ENCODE data around the gene S100A3. TPM values are rescaled to one million over a fixed set of nuclear protein-coding genes. Genes with fewer than 3 reads are reported as not detected.

S100A3 gene
- polyA plus RNA-seq, 1 of the 3 experiments (the other 2 are of a cell fraction), result 11.8 TPM

GRCh38 chr1:153525088-153525728 lies 23.9 kb downstream of the S100A3 start:
- Histone ChIP-seq H3K27ac (ENCODE audit: low read depth in 2 of 2, low read length in 1 of 2) (no peak overlapping the region), H2AFZ (ENCODE audit: low read depth) (no peak overlapping the region)

More at GRCh38 chr1:153525088-153525728, 23.9 kb downstream of the S100A3 start:
- Histone ChIP-seq H3K4me1 (ENCODE audit: control insufficient read depth in 1 of 2, insufficient read depth in 2 of 2, low read depth in 1 of 2, low read length in 1 of 2) (peaks cover 7 to 26% of the 10 kb centered on the region in 2 experiments; a peak in 3 of 4 replicates), H3K4me3 (ENCODE audit: low read depth in 2 of 2, low read length in 1 of 2) (no peak overlapping the region), H3K4me2 (no peak overlapping the region), H3K79me2 (ENCODE audit: insufficient read depth) (no peaks in the 10 kb centered on the region), H3K9ac (no peak overlapping the region), H4K20me1 (ENCODE audit: insufficient read depth) (no peaks in the 10 kb centered on the region), H3K9me2 (no peaks in the 10 kb centered on the region), H3K36me3 (replicated peaks in 1 of 2; ENCODE audit: control insufficient read depth in 1 of 2, insufficient read depth in 2 of 2, low read length in 1 of 2) (no peaks in the 10 kb centered on the region), H3K27me3 (ENCODE audit: insufficient read depth) (no peaks in the 10 kb centered on the region), H3F3A (replicated peaks; ENCODE audit: insufficient read depth) (peaks cover 5% of the 10 kb centered on the region), H3K9me3 (no peaks in the 10 kb centered on the region)
- ChIA-PET CTCF (interaction anchor here (0.9 to 4.7 kb wide), 8 partner anchors 10 to 172 kb away, joined by 3 to 26 read pairs (median 5); partner anchors contain the start of genes S100A2 and S100A6), POLR2A (interaction anchor here (2.2 kb wide), 1 partner anchor 10 kb away, joined by 8 read pairs; the partner anchor contains the start of gene S100A6)
- TF ChIP-seq FOXJ3 (CRISPR knock-in tag; IDR thresholded peaks at IDR 0.05), result no peak
- no peak for TF ChIP-seq REST (IDR thresholded peaks at IDR 0.05; ENCODE audit: low read depth, low read length)
- TF ChIP-seq NRF1 (IDR thresholded peaks at IDR 0.05; ENCODE audit: low read depth, low read length), result no peak
- no peak for TF ChIP-seq IRF3 (IDR thresholded peaks at IDR 0.05; ENCODE audit: low read depth, low read length)
- no peak for TF ChIP-seq TEAD4 (IDR thresholded peaks at IDR 0.05; ENCODE audit: borderline replicate concordance, insufficient read depth)
- TF ChIP-seq EZH2phosphoT487 (IDR thresholded peaks at IDR 0.05; ENCODE audit: borderline replicate concordance, low read depth), result no peak
- TF ChIP-seq RFX5 (IDR thresholded peaks at IDR 0.05; ENCODE audit: low read length), result no peak
- no peak for TF ChIP-seq RXRA (IDR thresholded peaks at IDR 0.05; ENCODE audit: borderline replicate concordance, low read depth)
- no peak for TF ChIP-seq RCOR1 (IDR thresholded peaks at IDR 0.05; ENCODE audit: low read length)
- TF ChIP-seq FOXM1 (IDR thresholded peaks at IDR 0.05; ENCODE audit: low read depth), result no peak
- TF ChIP-seq ZBTB33 (IDR thresholded peaks at IDR 0.05; ENCODE audit: borderline replicate concordance, low read depth), result no peak
- no peak for TF ChIP-seq MAX (IDR thresholded peaks at IDR 0.05; ENCODE audit: low read depth)
- TF ChIP-seq NFIC (IDR thresholded peaks at IDR 0.05; ENCODE audit: borderline replicate concordance), result no peak
- TF ChIP-seq POLR2AphosphoS5 (IDR thresholded peaks at IDR 0.05; ENCODE audit: low read depth, low read length), result no peak
- TF ChIP-seq SIN3A (IDR thresholded peaks at IDR 0.05; ENCODE audit: borderline replicate concordance, low read depth, low read length), result no peak
- 62% methylated on average over 3 of the region's 3 CpGs for WGBS (ENCODE audit: low lambda C conversion rate)
- DNase-seq, result no peak
